ENCODE data around the gene SOX30.

- TF ChIP-seq, protein P1, sequence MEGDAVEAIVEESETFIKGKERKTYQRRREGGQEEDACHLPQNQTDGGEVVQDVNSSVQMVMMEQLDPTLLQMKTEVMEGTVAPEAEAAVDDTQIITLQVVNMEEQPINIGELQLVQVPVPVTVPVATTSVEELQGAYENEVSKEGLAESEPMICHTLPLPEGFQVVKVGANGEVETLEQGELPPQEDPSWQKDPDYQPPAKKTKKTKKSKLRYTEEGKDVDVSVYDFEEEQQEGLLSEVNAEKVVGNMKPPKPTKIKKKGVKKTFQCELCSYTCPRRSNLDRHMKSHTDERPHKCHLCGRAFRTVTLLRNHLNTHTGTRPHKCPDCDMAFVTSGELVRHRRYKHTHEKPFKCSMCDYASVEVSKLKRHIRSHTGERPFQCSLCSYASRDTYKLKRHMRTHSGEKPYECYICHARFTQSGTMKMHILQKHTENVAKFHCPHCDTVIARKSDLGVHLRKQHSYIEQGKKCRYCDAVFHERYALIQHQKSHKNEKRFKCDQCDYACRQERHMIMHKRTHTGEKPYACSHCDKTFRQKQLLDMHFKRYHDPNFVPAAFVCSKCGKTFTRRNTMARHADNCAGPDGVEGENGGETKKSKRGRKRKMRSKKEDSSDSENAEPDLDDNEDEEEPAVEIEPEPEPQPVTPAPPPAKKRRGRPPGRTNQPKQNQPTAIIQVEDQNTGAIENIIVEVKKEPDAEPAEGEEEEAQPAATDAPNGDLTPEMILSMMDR (IDR thresholded peaks at IDR 0.05) = peak; percentile 18; the same call in 1 of the 2 replicates
- no peak for TF ChIP-seq ZFX (IDR thresholded peaks at IDR 0.05; ENCODE audit: borderline replicate concordance)
Measured at GRCh38 chr5:157689942-157690689, 37.9 kb upstream of the SOX30 start.

Measured in 22Rv1 (cell line).